NCI-H1417 treated with DMSO at 0.1 percent for 48 hours (cell line): ENCODE results near the gene GTF3A.

Experiments
- DNase-seq: peaks from one replicate; lab custom pipeline; 2025; lab: John Stamatoyannopoulos, UW

GTF3A gene

GRCh38 chr13:27449081-27449603, 24.7 kb downstream of the GTF3A start:
- no peak for DNase-seq

- peak; percentile 77 for DNase-seq
These were observed 25.8 kb downstream of the GTF3A start, which contains the start of gene MTIF3 for GRCh38 chr13:27449936-27450828. TSS of gene MTIF3 (minus strand) at chr13:27450564. CDS start at chr13:27440448, 10,116 bp downstream.

GRCh38 chr13:27450921-27451471, 26.6 kb downstream of the GTF3A start:
- DNase-seq: no peak

GRCh38 chr13:27455331-27455855, 31.0 kb downstream of the GTF3A start:
- DNase-seq: no peak

GRCh38 chr13:27461940-27462584, 37.6 kb downstream of the GTF3A start:
- DNase-seq: no peak

- DNase-seq: no peak
These were observed 39.1 kb downstream of the GTF3A start for GRCh38 chr13:27463500-27463899.

GRCh38 chr13:27465611-27466010, 41.2 kb downstream of the GTF3A start:
- DNase-seq: no peak

GRCh38 chr13:27466513-27466912, 42.1 kb downstream of the GTF3A start:
- no peak for DNase-seq

GRCh38 chr13:27470075-27470820, 45.8 kb downstream of the GTF3A start:
- DNase-seq: no peak

- DNase-seq: no peak
These were observed 48.0 kb downstream of the GTF3A start for GRCh38 chr13:27472441-27472840.

GRCh38 chr13:27472941-27473340, 48.5 kb downstream of the GTF3A start:
- no peak for DNase-seq

- no peak for DNase-seq
These were observed 50.4 kb downstream of the GTF3A start for GRCh38 chr13:27474751-27475268.

- DNase-seq: peak; percentile 44
These were observed 52.7 kb downstream of the GTF3A start for GRCh38 chr13:27476943-27477703.

GRCh38 chr13:27481766-27482165, 57.3 kb downstream of the GTF3A start:
- DNase-seq: no peak

GRCh38 chr13:27482983-27483382, 58.6 kb downstream of the GTF3A start:
- DNase-seq: no peak

GRCh38 chr13:27483421-27483820, 59.0 kb downstream of the GTF3A start:
- DNase-seq: no peak
